ENCODE results near the gene PEX11A. TPM values are rescaled to one million over a fixed set of nuclear protein-coding genes. Genes with fewer than 3 reads are reported as not detected.

PEX11A gene
- polyA plus RNA-seq, 2 of the 4 experiments (the other 2 are of a cell fraction), result 6.3 to 8.1 TPM

- ATAC-seq, result no peak
- Histone ChIP-seq H3K27ac (no peak overlapping the region), H3K9me3 (no peaks in the 10 kb centered on the region), H3K4me1 (peaks cover 4% of the 10 kb centered on the region; the same call in 1 of the 3 replicates), H3K4me3 (no peak overlapping the region), H3K4me2 (no peak overlapping the region; the same call in 2 of the 3 replicates)
- WGBS (ENCODE audit: missing lambda C conversion rate), result 66% methylated on average over 7 of the region's 7 CpGs
- FAIRE-seq, result no peak
- no peak for TF ChIP-seq RAD21 (conservative IDR thresholded peaks at IDR 0.05 in 1 of 2, IDR thresholded peaks at IDR 0.05 in 1 of 2)
- no peak for TF ChIP-seq ZSCAN20 (CRISPR knock-in tag; IDR thresholded peaks at IDR 0.05)
- no peak for TF ChIP-seq CHD2 (IDR thresholded peaks at IDR 0.05; ENCODE audit: low read length, partially characterized antibody)
- TF ChIP-seq NFE2L2 (conservative IDR thresholded peaks at IDR 0.05; ENCODE audit: low read length), result no peak
- TF ChIP-seq POLR2AphosphoS2 (conservative IDR thresholded peaks at IDR 0.05; ENCODE audit: low read length), result no peak
- no peak for TF ChIP-seq FOXS1 (CRISPR knock-in tag; IDR thresholded peaks at IDR 0.05)
- no peak for TF ChIP-seq TP53 (CRISPR knock-in tag; IDR thresholded peaks at IDR 0.05)
- TF ChIP-seq HOXB13 (CRISPR knock-in tag; IDR thresholded peaks at IDR 0.05; ENCODE audit: low read depth), result no peak
- TF ChIP-seq ZFP36 (IDR thresholded peaks at IDR 0.05; ENCODE audit: borderline replicate concordance, partially characterized antibody), result no peak
- no peak for TF ChIP-seq MYC (IDR thresholded peaks at IDR 0.05; ENCODE audit: borderline replicate concordance, low read length)
- TF ChIP-seq EHF (CRISPR knock-in tag; IDR thresholded peaks at IDR 0.05), result no peak
- no peak for TF ChIP-seq ESRRA (IDR thresholded peaks at IDR 0.05; ENCODE audit: borderline replicate concordance, low read length)
- POLR2A ChIA-PET, result interaction anchor here (0.8 kb wide), 1 partner anchor 9 kb away, joined by 4 read pairs; no protein-coding TSS in a partner anchor
- DNase-seq (ENCODE audit: low read depth in 1 of 2, low spot score in 1 of 2), result no peak
- CTCF ChIA-PET, result interaction anchor here (0.7 to 10.6 kb wide), 4 partner anchors 9 to 17 kb away, joined by 3 to 126 read pairs (median 4); no protein-coding TSS in a partner anchor
Measured at GRCh38 chr15:89656116-89656815, 34.3 kb downstream of the PEX11A start.

GRCh38 chr15:89654847-89655805 is 35.4 kb downstream of the PEX11A start, which contains the start of gene KIF7:
KIF7 (minus strand) TSS chr15:89655467; CDS start chr15:89652930, 2,537 bp downstream.
- FAIRE-seq, result no peak
- 10% methylated on average over 45 of the region's 87 CpGs for WGBS (ENCODE audit: missing lambda C conversion rate)
- H3K4me3 ChIP-seq, result peak within 1 kb of the TSS; percentile 71
- peaks cover 4% of the 10 kb centered on the region; the same call in 1 of the 3 replicates for H3K4me1 ChIP-seq
- peak within 1 kb of the TSS; percentile 73 to 87 for H3K27ac ChIP-seq
- DNase-seq (ENCODE audit: low read depth in 1 of 2, low spot score in 1 of 2), result peak; percentile 42 to 60
- H3K9me3 ChIP-seq, result no peaks in the 10 kb centered on the region
- ATAC-seq, result peak; percentile 69 to 88
- ChIA-PET POLR2A (interaction anchor here (0.6 to 1.5 kb wide), 2 partner anchors 61 to 80 kb away, joined by 3 read pairs; partner anchors contain the start of gene TICRR), CTCF (interaction anchor here (1.0 to 1.7 kb wide), 4 partner anchors 8 to 15 kb away, joined by 3 to 7 read pairs (median 4); no protein-coding TSS in a partner anchor)
- H3K4me2 ChIP-seq, result peak within 1 kb of the TSS; percentile 94
- TF ChIP-seq GATA3 (IDR thresholded peaks at IDR 0.05; ENCODE audit: borderline replicate concordance), result no peak
- TF ChIP-seq CBX2 (IDR thresholded peaks at IDR 0.05; ENCODE audit: borderline replicate concordance, low read depth), result no peak
- peak; percentile 72; the same call in 1 of the 2 replicates for TF ChIP-seq E2F6 (IDR thresholded peaks at IDR 0.05; ENCODE audit: borderline replicate concordance, low read depth)
- TF ChIP-seq KDM5A (IDR thresholded peaks at IDR 0.05), result 0 out of 2 replicates have a peak, but pooled peaks have one; percentile 35
- TF ChIP-seq JUN (IDR thresholded peaks at IDR 0.05), result peak in 1 of 2 experiments; percentile 25; a peak in 1 of 5 replicates
- TF ChIP-seq RARB (CRISPR knock-in tag; IDR thresholded peaks at IDR 0.05), result no peak
- peak; percentile 42 for TF ChIP-seq POLR2A (IDR thresholded peaks at IDR 0.05; ENCODE audit: low read length)
- TF ChIP-seq HOXB5 (CRISPR knock-in tag; IDR thresholded peaks at IDR 0.05), result 0 out of 2 replicates have a peak, but pooled peaks have one; percentile 51
- TF ChIP-seq MAX (IDR thresholded peaks at IDR 0.05), result peak; percentile 71; the same call in 1 of the 2 replicates
